Measurements from ENCODE around the gene DHRS7C. TPM values are rescaled to one million over a fixed set of nuclear protein-coding genes. Genes with fewer than 3 reads are reported as not detected.

DHRS7C gene
- total and polyA plus RNA-seq, 2 donors (not counting 3 experiments of a cell fraction or from before 2014, with no cell fraction given) = not detected

- intact Hi-C loops (cut with micrococcal nuclease) = no loop called here
- POLR2A ChIA-PET = no interaction called here
These were observed 36.3 kb downstream of the DHRS7C start for GRCh38 chr17:9755083-9755482.

More at GRCh38 chr17:9755083-9755482, 36.3 kb downstream of the DHRS7C start:
- no peaks in the 10 kb centered on the region for H3K9me1 ChIP-seq (replicated peaks; ENCODE audit: control insufficient read depth, extremely low read depth, insufficient read depth, low read length)
- no peaks in the 10 kb centered on the region for H4K20me1 ChIP-seq (replicated peaks; ENCODE audit: control insufficient read depth, extremely low read depth, insufficient read depth, low read length)
- H3K27ac ChIP-seq (ENCODE audit: insufficient read depth, low read depth, low read length) = no peak overlapping the region
- no peak overlapping the region for H3K4me3 ChIP-seq (replicated peaks in 1 of 3; ENCODE audit: insufficient read depth in 1 of 3, low read depth in 1 of 3, low read length in 3 of 3)
- no peaks in the 10 kb centered on the region for H3K4me1 ChIP-seq (ENCODE audit: control insufficient read depth, extremely low read depth, insufficient read depth, low read length)
- no peaks in the 10 kb centered on the region for H3K9me3 ChIP-seq (replicated peaks; ENCODE audit: control insufficient read depth, insufficient read depth, low read length)
- no peak overlapping the region for H2AFZ ChIP-seq (ENCODE audit: low read depth, low read length)
- H3K9ac ChIP-seq (replicated peaks; ENCODE audit: extremely low read depth, insufficient read depth, low read length) = no peak overlapping the region
- H3K36me3 ChIP-seq (ENCODE audit: control insufficient read depth in 2 of 2, extremely low read depth in 1 of 2, insufficient read depth in 2 of 2, low read length in 2 of 2) = no peaks in the 10 kb centered on the region
- FAIRE-seq (no peak), DNase-seq (ENCODE audit: low read depth, low spot score) (no peak)
- BruUV-seq (replicated peaks) = no TSS peak
- H3K27me3 ChIP-seq (ENCODE audit: control insufficient read depth in 2 of 2, insufficient read depth in 2 of 2, low read length in 2 of 2) = no peaks in the 10 kb centered on the region
- TF ChIP-seq EZH2 (IDR thresholded peaks at IDR 0.05; ENCODE audit: borderline replicate concordance, low read depth, low read length, severe bottlenecking) = no peak
- no peak for TF ChIP-seq MAX (IDR thresholded peaks at IDR 0.05; ENCODE audit: insufficient read depth, insufficient read length)
- no peak for TF ChIP-seq CTCF (IDR thresholded peaks at IDR 0.05; ENCODE audit: extremely low read depth in 1 of 2, insufficient read depth in 1 of 2, low read depth in 1 of 2, low read length in 2 of 2)
- no peak for TF ChIP-seq GATA2 (IDR thresholded peaks at IDR 0.05; ENCODE audit: insufficient read depth, insufficient read length, low read depth, low read length)
- no peak for TF ChIP-seq POLR2A (IDR thresholded peaks at IDR 0.05; ENCODE audit: low read depth, low read length)
- TF ChIP-seq POLR2AphosphoS5 (IDR thresholded peaks at IDR 0.05; ENCODE audit: insufficient read depth, low read depth, low read length) = no peak
- no peak for TF ChIP-seq MYC (IDR thresholded peaks at IDR 0.05; ENCODE audit: low read depth, low read length)
- no peak for TF ChIP-seq JUN (IDR thresholded peaks at IDR 0.05; ENCODE audit: borderline replicate concordance, insufficient read depth, insufficient read length, low read depth)
- TF ChIP-seq FOS (IDR thresholded peaks at IDR 0.05; ENCODE audit: borderline replicate concordance, insufficient read depth, low read length) = no peak
- dilution Hi-C loops (cut with MboI; ENCODE audit: extremely low pct_ligation_motif_present, low sequenced_read_pairs) = no loop called here
- H3K4me2 ChIP-seq (ENCODE audit: insufficient read depth, low read length) = no peak overlapping the region
- H3K79me2 ChIP-seq (ENCODE audit: control insufficient read depth, insufficient read depth, low read length) = no peaks in the 10 kb centered on the region
- CTCF ChIA-PET = no interaction called here

Data from endothelial cell of umbilical vein (primary cell).